Sciatic nerve (tissue), 2 donors: ENCODE results near the gene METAP2. TPM values are rescaled to one million over a fixed set of nuclear protein-coding genes. Genes with fewer than 3 reads are reported as not detected.
"Not testable (repeated sequence)": the region's sequence is repeated elsewhere in the genome, so short reads cannot be mapped to it uniquely, and the experiment has no call there.

Experiments
- ATAC-seq: fragments of 200-7000 bp; cut with Tn5 transposase; one replicate; pipeline ENCODE4 v1.9.1; 2020; ENCODE audit warnings: mild to moderate bottlenecking, moderate library complexity
- DNase-seq: peaks from one replicate; pipeline ENCODE4 v3.0.0-alpha.2; 2020; ENCODE audit warnings: low spot score
- intact Hi-C: fragments of 100-400 bp; cut with DNase I; formaldehyde crosslinking; loops from one replicate; pipeline ENCODE4 v1.14.2; 2022
- total RNA-seq: library from RNA; stranded (reverse); fragmentation: NEBNext Ultra II Directional; extraction: Animal tissue kit (Norgen Biotek cat#: 25700); gene quantifications from one replicate; pipeline ENCODE4 v1.2.1, GENCODE V29; 2021
- donor health status: DM: no; HTN: no; CAD: no.
- donor health status: DM: no; HTN: no; CAD: no.

Gene METAP2
- total RNA-seq, 1 donor from 2014 or later = 65.8 TPM

GRCh38 chr12:95460105-95460504 is 13.8 kb upstream of the METAP2 start:
- ATAC-seq (no peak), DNase-seq (no peak)
- intact Hi-C loops = no loop called here

- DNase-seq (no peak), ATAC-seq (no peak)
- intact Hi-C loops = no loop called here
Observed at GRCh38 chr12:95460896-95461295, 13.1 kb upstream of the METAP2 start.

- intact Hi-C loops = no loop called here
- ATAC-seq (no peak), DNase-seq (no peak)
Observed at GRCh38 chr12:95462081-95462480, 11.9 kb upstream of the METAP2 start.

- intact Hi-C loops = no loop called here
- ATAC-seq (no peak), DNase-seq (no peak)
Observed at GRCh38 chr12:95462551-95462950, 11.4 kb upstream of the METAP2 start.

GRCh38 chr12:95463050-95463449 is 10.9 kb upstream of the METAP2 start:
- DNase-seq (no peak), ATAC-seq (no peak)
- intact Hi-C loops = no loop called here

- intact Hi-C loops, ATAC-seq, DNase-seq: not testable (repeated sequence)
Observed at GRCh38 chr12:95463776-95464175, 10.2 kb upstream of the METAP2 start.

GRCh38 chr12:95465275-95465674 is 8.7 kb upstream of the METAP2 start:
- ATAC-seq = no peak
- intact Hi-C loops = no loop called here

GRCh38 chr12:95470300-95470699 is 3.7 kb upstream of the METAP2 start:
- DNase-seq (no peak), ATAC-seq (no peak)
- intact Hi-C loops = no loop called here

More at GRCh38 chr12:95465275-95465674, 8.7 kb upstream of the METAP2 start:
- no peak for DNase-seq

GRCh38 chr12:95473231-95473883 is 595 bp upstream of the METAP2 start:
- DNase-seq (no peak), ATAC-seq (peak; percentile 83)
- intact Hi-C loops = no loop called here

GRCh38 chr12:95474660-95474958 is 657 bp downstream of the METAP2 start:
- intact Hi-C loops = no loop called here
- ATAC-seq (no peak), DNase-seq (no peak)

- intact Hi-C loops = no loop called here
- no peak for ATAC-seq
- no peak for DNase-seq
Observed at GRCh38 chr12:95480230-95480629, 6.3 kb downstream of the METAP2 start.

GRCh38 chr12:95481072-95481471 is 7.1 kb downstream of the METAP2 start:
- no peak for DNase-seq
- intact Hi-C loops = no loop called here
- ATAC-seq = no peak

GRCh38 chr12:95481888-95482287 is 7.9 kb downstream of the METAP2 start:
- DNase-seq (no peak), ATAC-seq (no peak)
- intact Hi-C loops = no loop called here

GRCh38 chr12:95482564-95482963 is 8.6 kb downstream of the METAP2 start:
- intact Hi-C loops, DNase-seq, ATAC-seq: not testable (repeated sequence)

GRCh38 chr12:95484524-95484923 is 10.6 kb downstream of the METAP2 start:
- peak; percentile 30 for ATAC-seq
- intact Hi-C loops = no loop called here
- no peak for DNase-seq

- DNase-seq (no peak), ATAC-seq (peak; percentile 87)
- intact Hi-C loops = no loop called here
Observed at GRCh38 chr12:95487024-95487423, 13.1 kb downstream of the METAP2 start.

- intact Hi-C loops = no loop called here
Observed at GRCh38 chr12:95492462-95492861, 18.5 kb downstream of the METAP2 start.

GRCh38 chr12:95494888-95495287 is 20.9 kb downstream of the METAP2 start:
- intact Hi-C loops = no loop called here
- no peak for ATAC-seq
- DNase-seq = no peak

More at GRCh38 chr12:95492462-95492861, 18.5 kb downstream of the METAP2 start:
- no peak for DNase-seq
- ATAC-seq = no peak

- ATAC-seq (no peak), DNase-seq (no peak)
- intact Hi-C loops = no loop called here
Observed at GRCh38 chr12:95495433-95495832, 21.5 kb downstream of the METAP2 start.

GRCh38 chr12:95497031-95497430 is 23.1 kb downstream of the METAP2 start:
- ATAC-seq (no peak), DNase-seq (no peak)
- intact Hi-C loops = no loop called here

- DNase-seq (no peak), ATAC-seq (no peak)
- intact Hi-C loops = no loop called here
Observed at GRCh38 chr12:95498968-95499367, 25.0 kb downstream of the METAP2 start.
